HepG2 (cell line): ENCODE data around the gene LITAF. TPM values are rescaled to one million over a fixed set of nuclear protein-coding genes. Genes with fewer than 3 reads are reported as not detected.
A peak's percentile ranks its signal among the peaks of the same experiment; 100 is the strongest.

Experiments
- ATAC-seq: fragments of 200-7000 bp; cut with Tn5 transposase; 3 replicates; pipeline ENCODE4 v1.9.1; 2020; ENCODE audit warnings: mild to moderate bottlenecking, moderate library complexity
- BruUV-seq: library from RNA; stranded (reverse); fragments of 400-500 nt; replicated peaks from 2 replicates; lab custom pipeline; 2021; lab: Mats Ljungman, UMichigan
- CTCF ChIA-PET: fragments of 300-600 bp; formaldehyde crosslinking; extraction: SDS; loops from one replicate; lab custom pipeline; 2021; ENCODE audit warnings: low total read pairs, inconsistent platforms, low intra/inter-chr PET ratio; lab: Yijun Ruan, JAX
- POLR2A ChIA-PET: fragments of 350-600 bp; sonication (Branson Sonifier 250); formaldehyde crosslinking; loops from one replicate; lab custom pipeline; 2020; ENCODE audit warnings: antibody characterized with exemption, inconsistent platforms; lab: Yijun Ruan, JAX
- DNase-seq: peaks from one replicate; pipeline ENCODE4 v3.0.0-alpha.2; 2015; ENCODE audit warnings: low spot score
- FAIRE-seq: peaks from 3 replicates; lab custom pipeline; 2011; peaks lifted over from hg19 to GRCh38; lab: Jason Lieb, UNC
- H2AFZ ChIP-seq: one replicate; pipeline ENCODE4 v1.6.1; 2011; ENCODE audit warnings: low read length, inconsistent platforms
- H3K27ac ChIP-seq: fragments of 300-600 bp; 3 replicates; pipeline ENCODE4 v1.8.0; 2011; ENCODE audit warnings: mixed run types, mild to moderate bottlenecking, mixed read lengths, low read length, inconsistent platforms; ENCODE audit not compliant: insufficient read depth; ENCODE audit errors: extremely low read length
- H3K27me3 ChIP-seq, 2 experiments: fragments of 200-600 bp in 1 of 2; 2 replicates in 1 of 2; 3 replicates in 1 of 2; pipeline versions ENCODE4 v1.6.0 to v1.8.0; 2011; ENCODE audit warnings: low read length in 2 of 2, mild to moderate bottlenecking in 2 of 2, moderate library complexity in 2 of 2, inconsistent platforms in 1 of 2; ENCODE audit not compliant: insufficient read depth in 2 of 2, control insufficient read depth in 1 of 2
- H3K36me3 ChIP-seq, 2 experiments: fragments of 200-600 bp in 1 of 2; replicated peaks in 1 of 2; 2 replicates in 1 of 2; 3 replicates in 1 of 2; pipeline versions ENCODE4 v1.5.1 to v1.8.0; 2011; ENCODE audit warnings: low read length in 2 of 2, inconsistent platforms in 1 of 2; ENCODE audit not compliant: insufficient read depth in 2 of 2, control insufficient read depth in 1 of 2
- H3K4me1 ChIP-seq: 2 replicates; pipeline ENCODE4 v1.5.1; 2012; ENCODE audit warnings: low read length, inconsistent platforms; ENCODE audit not compliant: insufficient read depth
- H3K4me2 ChIP-seq: 2 replicates; pipeline ENCODE4 v1.6.0; 2011; ENCODE audit warnings: low read depth, low read length, inconsistent platforms
- H3K4me3 ChIP-seq, 3 experiments: fragments of 200-600 bp in 1 of 3; sonication (generic), shearing (Covaris generic) in 1 of 3; replicated peaks in 1 of 3; 2 replicates each; pipeline ENCODE4 v1.5.1; 2011 to 2016; ENCODE audit warnings: low read length in 3 of 3, inconsistent platforms in 2 of 3, low read depth in 2 of 3, mild to moderate bottlenecking in 2 of 3, control low read depth in 1 of 3, mixed read lengths in 1 of 3; ENCODE audit not compliant: insufficient read depth in 1 of 3
- H3K79me2 ChIP-seq: one replicate; pipeline ENCODE4 v1.6.1; 2011; ENCODE audit warnings: low read length, inconsistent platforms; ENCODE audit not compliant: insufficient read depth
- H3K9ac ChIP-seq: 2 replicates; pipeline ENCODE4 v1.6.0; 2011; ENCODE audit warnings: mild to moderate bottlenecking, low read depth, low read length, inconsistent platforms; ENCODE audit not compliant: insufficient read depth
- H3K9me3 ChIP-seq: 2 replicates; pipeline ENCODE4 v1.5.1; 2012; ENCODE audit warnings: mild to moderate bottlenecking, low read length
- H4K20me1 ChIP-seq: 2 replicates; pipeline ENCODE4 v1.6.0; 2011; ENCODE audit warnings: inconsistent platforms, mild to moderate bottlenecking, low read length, moderate library complexity; ENCODE audit not compliant: insufficient read depth
- BRCA1 ChIP-seq: sonication (generic); formaldehyde crosslinking; IDR thresholded peaks from 2 replicates; pipeline ENCODE4 v1.4.0; 2020; ENCODE audit warnings: missing genetic modification reagents
- GABPB1 ChIP-seq: IDR thresholded peaks from 2 replicates; pipeline ENCODE4 v1.6.1; 2016; ENCODE audit warnings: mild to moderate bottlenecking, missing genetic modification reagents, moderate library complexity, missing compliant biosample characterization
- LCORL ChIP-seq, 2 experiments: fragments of 450-650 bp in 1 of 2; sonication (generic) in 1 of 2; formaldehyde crosslinking in 1 of 2; IDR thresholded peaks; 2 replicates each; pipeline versions ENCODE4 v1.5.0 to v1.6.1; 2017 to 2020; ENCODE audit warnings: antibody characterized with exemption in 1 of 2, missing genetic modification reagents in 1 of 2
- MAZ ChIP-seq, 2 experiments: sonication (generic) in 1 of 2; formaldehyde crosslinking in 1 of 2; IDR thresholded peaks; 2 replicates each; pipeline versions ENCODE4 v1.5.0 to v1.6.1; 2012 to 2020; ENCODE audit warnings: low read depth in 2 of 2, mild to moderate bottlenecking in 2 of 2, borderline replicate concordance in 1 of 2, improper control_type of control experiment in 1 of 2, low read length in 1 of 2, missing genetic modification reagents in 1 of 2, moderate library complexity in 1 of 2
- REL ChIP-seq: sonication (generic); formaldehyde crosslinking; conservative IDR thresholded peaks from 2 replicates; pipeline ENCODE4 v1.8.0; 2022; ENCODE audit warnings: mild to moderate bottlenecking, missing genetic modification reagents, moderate library complexity
- ZNF121 ChIP-seq: sonication (generic); formaldehyde crosslinking; IDR thresholded peaks from 2 replicates; pipeline ENCODE4 v1.5.0; 2020; ENCODE audit warnings: mild to moderate bottlenecking, missing genetic modification reagents
- ZNF234 ChIP-seq: sonication (generic); formaldehyde crosslinking; conservative IDR thresholded peaks from 2 replicates; pipeline ENCODE4 v1.5.1; 2020; ENCODE audit warnings: mild to moderate bottlenecking, missing genetic modification reagents
- ZNF326 ChIP-seq: sonication (generic); formaldehyde crosslinking; IDR thresholded peaks from 2 replicates; pipeline ENCODE4 v1.4.0; 2020; ENCODE audit warnings: missing genetic modification reagents, borderline replicate concordance
- ZNF329 ChIP-seq: sonication (generic); formaldehyde crosslinking; IDR thresholded peaks from 2 replicates; pipeline ENCODE4 v1.9.0; 2021; ENCODE audit warnings: low read depth, mild to moderate bottlenecking, missing genetic modification reagents
- ZNF451 ChIP-seq: sonication (generic); formaldehyde crosslinking; IDR thresholded peaks from 2 replicates; pipeline ENCODE4 v1.5.0; 2020; ENCODE audit warnings: mild to moderate bottlenecking, missing genetic modification reagents
- ZNF547 ChIP-seq: sonication (generic); formaldehyde crosslinking; IDR thresholded peaks from 2 replicates; pipeline ENCODE4 v1.5.1; 2020; ENCODE audit warnings: mild to moderate bottlenecking, missing genetic modification reagents
- WGBS: methylation state at CpG from one replicate; pipeline ENCODE4 v1.1.6; 2017; ENCODE audit warnings: low lambda C conversion rate; 5-methylcytosine and 5-hydroxymethylcytosine counted together
- in situ Hi-C: cut with HindIII; loops from 2 replicates; pipeline ENCODE4 v1.10.0; 2017; ENCODE audit warnings: low pct_unique_long_range_greater_than_20kb; ENCODE audit not compliant: extremely low pct_ligation_motif_present
- intact Hi-C: fragments of 100-400 bp; cut with micrococcal nuclease; formaldehyde crosslinking; loops from one replicate; pipeline ENCODE4 v1.10.0; 2022; ENCODE audit not compliant: unreplicated experiment
- polyA plus RNA-seq, 8 experiments: library from polyadenylated mRNA; depleted of rRNA in 3 of 8; stranded (reverse) in 7 of 8; unstranded in 1 of 8; fragments of >200 nt; fragmentation: Illumina TruSeq in 4 of 8; extraction: Trizol in 4 of 8; gene quantifications; 2 replicates each; pipeline versions ENCODE4 v1.2.1 to v1.2.3, GENCODE V29; 2011 to 2016; ENCODE audit warnings: low read depth in 4 of 8, missing spikeins in 1 of 8, mixed read lengths in 1 of 8; ENCODE audit not compliant: insufficient read depth in 1 of 8
- total RNA-seq, 5 experiments: library from RNA; depleted of rRNA; stranded (reverse); fragments of >200 nt; fragmentation: Illumina TruSeq; extraction: Trizol; gene quantifications; 2 replicates each; pipeline ENCODE4 v1.2.3, GENCODE V29; 2016; ENCODE audit warnings: low read depth in 1 of 5
- TF ChIP-seq, protein P1 (sequence below): sonication (generic); formaldehyde crosslinking; IDR thresholded peaks from 2 replicates; pipeline ENCODE4 v1.5.0; 2020; ENCODE audit warnings: mild to moderate bottlenecking, missing genetic modification reagents
- TF ChIP-seq, protein P2 (sequence below): sonication (generic); formaldehyde crosslinking; IDR thresholded peaks from 2 replicates; pipeline ENCODE4 v1.5.0; 2020; ENCODE audit warnings: missing genetic modification reagents, mild to moderate bottlenecking, borderline replicate concordance
- TF ChIP-seq, protein P3 (sequence below): sonication (generic); formaldehyde crosslinking; IDR thresholded peaks from 2 replicates; pipeline ENCODE4 v1.4.0; 2020; ENCODE audit warnings: missing genetic modification reagents
- TF ChIP-seq, protein P4 (sequence below): sonication (generic); formaldehyde crosslinking; IDR thresholded peaks from 2 replicates; pipeline ENCODE4 v1.5.0; 2020; ENCODE audit warnings: missing genetic modification reagents
- TF ChIP-seq, protein P5 (sequence below): sonication (generic); formaldehyde crosslinking; IDR thresholded peaks from 2 replicates; pipeline ENCODE4 v1.9.0; 2021; ENCODE audit warnings: missing genetic modification reagents, borderline replicate concordance

The LITAF gene
- total and polyA plus RNA-seq, 2 of the 13 experiments (the other 11 are each of a cell fraction or from before 2014, with no cell fraction given), result 80.1 to 141 TPM

DNA sequence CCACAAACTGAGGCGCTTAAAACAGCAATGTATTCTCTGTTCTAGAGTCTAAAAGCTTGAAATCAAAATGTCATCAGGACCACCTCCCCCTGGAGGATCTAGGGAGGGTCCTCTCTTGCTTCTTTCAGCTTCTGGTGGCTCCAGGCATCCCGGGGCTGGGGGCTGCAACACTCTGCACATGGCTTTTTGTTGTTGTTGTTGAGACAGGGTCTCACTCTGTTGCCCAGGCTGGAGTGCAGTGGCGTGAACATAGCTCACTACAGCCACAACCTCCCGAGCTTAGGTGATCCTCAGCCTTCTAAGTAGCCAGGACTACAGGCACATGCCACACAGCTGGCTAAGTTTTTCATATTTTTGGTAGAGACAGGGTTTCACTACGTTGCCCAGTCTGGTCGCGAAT lies 44.5 kb upstream of the LITAF start:
- no peaks in the 10 kb centered on the region for H4K20me1 ChIP-seq
- DNase-seq, result no peak
- no peak overlapping the region for H3K9ac ChIP-seq
- POLR2A ChIA-PET, result interaction anchor here (0.9 to 2.5 kb wide), 6 partner anchors 9 to 112 kb away, joined by 3 to 10 read pairs (median 6); partner anchors contain the start of genes LITAF and TXNDC11
- intact Hi-C loops (loop anchor here (2.0 kb wide), 1 partner anchor 36 kb away; no protein-coding TSS in a partner anchor), in situ Hi-C loops (no loop called here)
- no TSS peak for BruUV-seq
- peaks cover 0 to 12% of the 10 kb centered on the region in 2 experiments; a peak in 2 of 5 replicates for H3K27me3 ChIP-seq
- H3K36me3 ChIP-seq, result no peaks in the 10 kb centered on the region
- H3K79me2 ChIP-seq, result no peaks in the 10 kb centered on the region
- CTCF ChIA-PET, result no interaction called here
- H3K4me1 ChIP-seq, result peaks cover 67% of the 10 kb centered on the region
- ATAC-seq, result no peak
- H2AFZ ChIP-seq, result no peak overlapping the region
- peak overlapping the region; percentile 67 for H3K4me2 ChIP-seq
- WGBS, result 67% methylated on average over 7 of the region's 7 CpGs
- FAIRE-seq, result no peak
- H3K4me3 ChIP-seq, result no peak overlapping the region
- no peak overlapping the region for H3K27ac ChIP-seq
- H3K9me3 ChIP-seq, result no peaks in the 10 kb centered on the region
- TF ChIP-seq ZNF234 (CRISPR knock-in tag), result 0 out of 2 replicates have a peak, but pooled peaks have one; percentile 22
- TF ChIP-seq ZNF547 (CRISPR knock-in tag), result no peak
- TF ChIP-seq, protein P1, sequence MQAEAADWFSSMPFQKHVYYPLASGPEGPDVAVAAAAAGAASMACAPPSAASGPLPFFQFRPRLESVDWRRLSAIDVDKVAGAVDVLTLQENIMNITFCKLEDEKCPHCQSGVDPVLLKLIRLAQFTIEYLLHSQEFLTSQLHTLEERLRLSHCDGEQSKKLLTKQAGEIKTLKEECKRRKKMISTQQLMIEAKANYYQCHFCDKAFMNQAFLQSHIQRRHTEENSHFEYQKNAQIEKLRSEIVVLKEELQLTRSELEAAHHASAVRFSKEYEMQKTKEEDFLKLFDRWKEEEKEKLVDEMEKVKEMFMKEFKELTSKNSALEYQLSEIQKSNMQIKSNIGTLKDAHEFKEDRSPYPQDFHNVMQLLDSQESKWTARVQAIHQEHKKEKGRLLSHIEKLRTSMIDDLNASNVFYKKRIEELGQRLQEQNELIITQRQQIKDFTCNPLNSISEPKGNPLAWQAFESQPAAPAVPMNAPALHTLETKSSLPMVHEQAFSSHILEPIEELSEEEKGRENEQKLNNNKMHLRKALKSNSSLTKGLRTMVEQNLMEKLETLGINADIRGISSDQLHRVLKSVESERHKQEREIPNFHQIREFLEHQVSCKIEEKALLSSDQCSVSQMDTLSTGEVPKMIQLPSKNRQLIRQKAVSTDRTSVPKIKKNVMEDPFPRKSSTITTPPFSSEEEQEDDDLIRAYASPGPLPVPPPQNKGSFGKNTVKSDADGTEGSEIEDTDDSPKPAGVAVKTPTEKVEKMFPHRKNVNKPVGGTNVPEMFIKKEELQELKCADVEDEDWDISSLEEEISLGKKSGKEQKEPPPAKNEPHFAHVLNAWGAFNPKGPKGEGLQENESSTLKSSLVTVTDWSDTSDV (CRISPR knock-in tag), result 0 out of 2 replicates have a peak, but pooled peaks have one; percentile 55
- TF ChIP-seq MAZ (IDR thresholded peaks at IDR 0.05; ENCODE audit: borderline replicate concordance, low read depth, low read length), result no peak
- TF ChIP-seq MAZ (CRISPR knock-in tag; IDR thresholded peaks at IDR 0.05; ENCODE audit: low read depth), result 0 out of 2 replicates have a peak, but pooled peaks have one; percentile 14
- no peak for TF ChIP-seq LCORL (IDR thresholded peaks at IDR 0.05)
- no peak for TF ChIP-seq LCORL (CRISPR knock-in tag; IDR thresholded peaks at IDR 0.05)
- TF ChIP-seq, protein P2, sequence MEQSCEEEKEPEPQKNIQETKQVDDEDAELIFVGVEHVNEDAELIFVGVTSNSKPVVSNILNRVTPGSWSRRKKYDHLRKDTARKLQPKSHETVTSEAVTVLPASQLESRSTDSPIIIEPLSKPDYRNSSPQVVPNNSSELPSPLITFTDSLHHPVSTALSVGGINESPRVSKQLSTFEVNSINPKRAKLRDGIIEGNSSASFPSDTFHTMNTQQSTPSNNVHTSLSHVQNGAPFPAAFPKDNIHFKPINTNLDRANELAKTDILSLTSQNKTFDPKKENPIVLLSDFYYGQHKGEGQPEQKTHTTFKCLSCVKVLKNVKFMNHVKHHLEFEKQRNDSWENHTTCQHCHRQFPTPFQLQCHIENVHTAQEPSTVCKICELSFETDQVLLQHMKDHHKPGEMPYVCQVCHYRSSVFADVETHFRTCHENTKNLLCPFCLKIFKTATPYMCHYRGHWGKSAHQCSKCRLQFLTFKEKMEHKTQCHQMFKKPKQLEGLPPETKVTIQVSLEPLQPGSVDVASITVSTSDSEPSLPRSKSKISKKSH (CRISPR knock-in tag), result 0 out of 2 replicates have a peak, but pooled peaks have one; percentile 41
- TF ChIP-seq, protein P3, sequence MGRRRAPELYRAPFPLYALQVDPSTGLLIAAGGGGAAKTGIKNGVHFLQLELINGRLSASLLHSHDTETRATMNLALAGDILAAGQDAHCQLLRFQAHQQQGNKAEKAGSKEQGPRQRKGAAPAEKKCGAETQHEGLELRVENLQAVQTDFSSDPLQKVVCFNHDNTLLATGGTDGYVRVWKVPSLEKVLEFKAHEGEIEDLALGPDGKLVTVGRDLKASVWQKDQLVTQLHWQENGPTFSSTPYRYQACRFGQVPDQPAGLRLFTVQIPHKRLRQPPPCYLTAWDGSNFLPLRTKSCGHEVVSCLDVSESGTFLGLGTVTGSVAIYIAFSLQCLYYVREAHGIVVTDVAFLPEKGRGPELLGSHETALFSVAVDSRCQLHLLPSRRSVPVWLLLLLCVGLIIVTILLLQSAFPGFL (CRISPR knock-in tag), result no peak
- TF ChIP-seq, protein P4, sequence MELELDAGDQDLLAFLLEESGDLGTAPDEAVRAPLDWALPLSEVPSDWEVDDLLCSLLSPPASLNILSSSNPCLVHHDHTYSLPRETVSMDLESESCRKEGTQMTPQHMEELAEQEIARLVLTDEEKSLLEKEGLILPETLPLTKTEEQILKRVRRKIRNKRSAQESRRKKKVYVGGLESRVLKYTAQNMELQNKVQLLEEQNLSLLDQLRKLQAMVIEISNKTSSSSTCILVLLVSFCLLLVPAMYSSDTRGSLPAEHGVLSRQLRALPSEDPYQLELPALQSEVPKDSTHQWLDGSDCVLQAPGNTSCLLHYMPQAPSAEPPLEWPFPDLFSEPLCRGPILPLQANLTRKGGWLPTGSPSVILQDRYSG (CRISPR knock-in tag), result no peak
- no peak for TF ChIP-seq REL
- TF ChIP-seq, protein P5, sequence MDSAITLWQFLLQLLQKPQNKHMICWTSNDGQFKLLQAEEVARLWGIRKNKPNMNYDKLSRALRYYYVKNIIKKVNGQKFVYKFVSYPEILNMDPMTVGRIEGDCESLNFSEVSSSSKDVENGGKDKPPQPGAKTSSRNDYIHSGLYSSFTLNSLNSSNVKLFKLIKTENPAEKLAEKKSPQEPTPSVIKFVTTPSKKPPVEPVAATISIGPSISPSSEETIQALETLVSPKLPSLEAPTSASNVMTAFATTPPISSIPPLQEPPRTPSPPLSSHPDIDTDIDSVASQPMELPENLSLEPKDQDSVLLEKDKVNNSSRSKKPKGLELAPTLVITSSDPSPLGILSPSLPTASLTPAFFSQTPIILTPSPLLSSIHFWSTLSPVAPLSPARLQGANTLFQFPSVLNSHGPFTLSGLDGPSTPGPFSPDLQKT (CRISPR knock-in tag), result no peak
- TF ChIP-seq BRCA1 (CRISPR knock-in tag), result no peak
- no peak for TF ChIP-seq ZNF326 (CRISPR knock-in tag)
- peak; percentile 92 for TF ChIP-seq ZNF121 (CRISPR knock-in tag)
- no peak for TF ChIP-seq ZNF451
- no peak for TF ChIP-seq ZNF329 (CRISPR knock-in tag)
- TF ChIP-seq GABPB1, result no peak
